GM23338 (cell line): ENCODE results near the gene GRIK4. TPM values are rescaled to one million over a fixed set of nuclear protein-coding genes. Genes with fewer than 3 reads are reported as not detected.

Experiments used
- CREB1 ChIP-seq: fragments of 250-450 bp; sonication (Bioruptor Pico); IDR thresholded peaks from 2 replicates; pipeline ENCODE4 v1.5.0; 2020; ENCODE audit warnings: low read depth, mild to moderate bottlenecking, moderate library complexity
- POLR2AphosphoS5 ChIP-seq: IDR thresholded peaks from 2 replicates; pipeline ENCODE4 v1.6.1; 2016; ENCODE audit warnings: antibody characterized with exemption, low read depth
- polyA plus RNA-seq: library from polyadenylated mRNA; unstranded; fragments of >200 nt; fragmentation: Nextera tagmentation; extraction: Ambion mirVana; gene quantifications from 2 replicates; pipeline ENCODE4 v1.2.1, GENCODE V29; 2016
- total RNA-seq: library from RNA; depleted of rRNA; stranded (reverse); fragments of >200 nt; shearing (Covaris generic); gene quantifications from 2 replicates; pipeline ENCODE4 v1.2.3, GENCODE V29; 2014
- TF ChIP-seq, protein P1 (sequence below): fragments of 250-450 bp; sonication (Bioruptor Pico); IDR thresholded peaks from 2 replicates; pipeline ENCODE4 v1.5.0; 2020; ENCODE audit warnings: mild to moderate bottlenecking, moderate library complexity
- TF ChIP-seq, protein P2 (sequence below): IDR thresholded peaks from 2 replicates; pipeline ENCODE4 v1.6.1; 2016; ENCODE audit warnings: antibody characterized with exemption
- TF ChIP-seq, protein P3 (sequence below): IDR thresholded peaks from one replicate; pipeline ENCODE4 v1.6.1; 2018; ENCODE audit warnings: antibody characterized with exemption; ENCODE audit not compliant: unreplicated experiment

The GRIK4 gene
- total and polyA plus RNA-seq, 2 experiments from 2014 or later: 0.63 to 2.2 TPM

DNA sequence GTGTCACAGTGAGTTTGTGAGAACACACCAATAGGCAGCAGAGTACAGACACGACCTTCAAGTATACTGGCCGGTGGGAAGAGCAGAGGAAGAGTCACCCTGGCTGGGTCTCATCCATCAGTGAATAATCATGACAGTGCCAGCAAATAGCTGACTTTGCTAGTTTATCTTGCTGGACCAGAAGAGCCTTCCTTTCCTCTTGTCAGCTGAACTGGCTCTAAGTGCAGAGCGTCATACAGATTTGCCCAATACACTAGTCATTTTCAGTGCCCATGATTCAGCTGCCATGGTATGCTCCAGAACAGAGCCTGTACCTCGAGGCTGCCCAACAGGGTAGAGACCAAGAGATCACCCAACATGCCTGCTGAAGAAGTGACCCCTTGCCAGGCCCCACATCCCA lies 429.5 kb downstream of the GRIK4 start (continued):
- TF ChIP-seq, protein P1, sequence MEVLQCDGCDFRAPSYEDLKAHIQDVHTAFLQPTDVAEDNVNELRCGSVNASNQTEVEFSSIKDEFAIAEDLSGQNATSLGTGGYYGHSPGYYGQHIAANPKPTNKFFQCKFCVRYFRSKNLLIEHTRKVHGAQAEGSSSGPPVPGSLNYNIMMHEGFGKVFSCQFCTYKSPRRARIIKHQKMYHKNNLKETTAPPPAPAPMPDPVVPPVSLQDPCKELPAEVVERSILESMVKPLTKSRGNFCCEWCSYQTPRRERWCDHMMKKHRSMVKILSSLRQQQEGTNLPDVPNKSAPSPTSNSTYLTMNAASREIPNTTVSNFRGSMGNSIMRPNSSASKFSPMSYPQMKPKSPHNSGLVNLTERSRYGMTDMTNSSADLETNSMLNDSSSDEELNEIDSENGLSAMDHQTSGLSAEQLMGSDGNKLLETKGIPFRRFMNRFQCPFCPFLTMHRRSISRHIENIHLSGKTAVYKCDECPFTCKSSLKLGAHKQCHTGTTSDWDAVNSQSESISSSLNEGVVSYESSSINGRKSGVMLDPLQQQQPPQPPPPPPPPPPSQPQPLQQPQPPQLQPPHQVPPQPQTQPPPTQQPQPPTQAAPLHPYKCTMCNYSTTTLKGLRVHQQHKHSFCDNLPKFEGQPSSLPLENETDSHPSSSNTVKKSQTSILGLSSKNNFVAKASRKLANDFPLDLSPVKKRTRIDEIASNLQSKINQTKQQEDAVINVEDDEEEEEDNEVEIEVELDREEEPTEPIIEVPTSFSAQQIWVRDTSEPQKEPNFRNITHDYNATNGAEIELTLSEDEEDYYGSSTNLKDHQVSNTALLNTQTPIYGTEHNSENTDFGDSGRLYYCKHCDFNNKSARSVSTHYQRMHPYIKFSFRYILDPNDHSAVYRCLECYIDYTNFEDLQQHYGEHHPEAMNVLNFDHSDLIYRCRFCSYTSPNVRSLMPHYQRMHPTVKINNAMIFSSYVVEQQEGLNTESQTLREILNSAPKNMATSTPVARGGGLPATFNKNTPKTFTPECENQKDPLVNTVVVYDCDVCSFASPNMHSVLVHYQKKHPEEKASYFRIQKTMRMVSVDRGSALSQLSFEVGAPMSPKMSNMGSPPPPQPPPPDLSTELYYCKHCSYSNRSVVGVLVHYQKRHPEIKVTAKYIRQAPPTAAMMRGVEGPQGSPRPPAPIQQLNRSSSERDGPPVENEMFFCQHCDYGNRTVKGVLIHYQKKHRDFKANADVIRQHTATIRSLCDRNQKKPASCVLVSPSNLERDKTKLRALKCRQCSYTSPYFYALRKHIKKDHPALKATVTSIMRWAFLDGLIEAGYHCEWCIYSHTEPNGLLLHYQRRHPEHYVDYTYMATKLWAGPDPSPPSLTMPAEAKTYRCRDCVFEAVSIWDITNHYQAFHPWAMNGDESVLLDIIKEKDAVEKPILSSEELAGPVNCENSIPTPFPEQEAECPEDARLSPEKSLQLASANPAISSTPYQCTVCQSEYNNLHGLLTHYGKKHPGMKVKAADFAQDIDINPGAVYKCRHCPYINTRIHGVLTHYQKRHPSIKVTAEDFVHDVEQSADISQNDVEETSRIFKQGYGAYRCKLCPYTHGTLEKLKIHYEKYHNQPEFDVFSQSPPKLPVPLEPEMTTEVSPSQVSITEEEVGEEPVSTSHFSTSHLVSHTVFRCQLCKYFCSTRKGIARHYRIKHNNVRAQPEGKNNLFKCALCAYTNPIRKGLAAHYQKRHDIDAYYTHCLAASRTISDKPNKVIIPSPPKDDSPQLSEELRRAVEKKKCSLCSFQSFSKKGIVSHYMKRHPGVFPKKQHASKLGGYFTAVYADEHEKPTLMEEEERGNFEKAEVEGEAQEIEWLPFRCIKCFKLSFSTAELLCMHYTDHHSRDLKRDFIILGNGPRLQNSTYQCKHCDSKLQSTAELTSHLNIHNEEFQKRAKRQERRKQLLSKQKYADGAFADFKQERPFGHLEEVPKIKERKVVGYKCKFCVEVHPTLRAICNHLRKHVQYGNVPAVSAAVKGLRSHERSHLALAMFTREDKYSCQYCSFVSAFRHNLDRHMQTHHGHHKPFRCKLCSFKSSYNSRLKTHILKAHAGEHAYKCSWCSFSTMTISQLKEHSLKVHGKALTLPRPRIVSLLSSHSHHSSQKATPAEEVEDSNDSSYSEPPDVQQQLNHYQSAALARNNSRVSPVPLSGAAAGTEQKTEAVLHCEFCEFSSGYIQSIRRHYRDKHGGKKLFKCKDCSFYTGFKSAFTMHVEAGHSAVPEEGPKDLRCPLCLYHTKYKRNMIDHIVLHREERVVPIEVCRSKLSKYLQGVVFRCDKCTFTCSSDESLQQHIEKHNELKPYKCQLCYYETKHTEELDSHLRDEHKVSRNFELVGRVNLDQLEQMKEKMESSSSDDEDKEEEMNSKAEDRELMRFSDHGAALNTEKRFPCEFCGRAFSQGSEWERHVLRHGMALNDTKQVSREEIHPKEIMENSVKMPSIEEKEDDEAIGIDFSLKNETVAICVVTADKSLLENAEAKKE (CRISPR knock-in tag): no peak
- TF ChIP-seq CREB1 (CRISPR knock-in tag) (no peak), POLR2AphosphoS5 (no peak)
- TF ChIP-seq, protein P2, sequence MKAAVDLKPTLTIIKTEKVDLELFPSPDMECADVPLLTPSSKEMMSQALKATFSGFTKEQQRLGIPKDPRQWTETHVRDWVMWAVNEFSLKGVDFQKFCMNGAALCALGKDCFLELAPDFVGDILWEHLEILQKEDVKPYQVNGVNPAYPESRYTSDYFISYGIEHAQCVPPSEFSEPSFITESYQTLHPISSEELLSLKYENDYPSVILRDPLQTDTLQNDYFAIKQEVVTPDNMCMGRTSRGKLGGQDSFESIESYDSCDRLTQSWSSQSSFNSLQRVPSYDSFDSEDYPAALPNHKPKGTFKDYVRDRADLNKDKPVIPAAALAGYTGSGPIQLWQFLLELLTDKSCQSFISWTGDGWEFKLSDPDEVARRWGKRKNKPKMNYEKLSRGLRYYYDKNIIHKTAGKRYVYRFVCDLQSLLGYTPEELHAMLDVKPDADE: no peak
- TF ChIP-seq, protein P3, sequence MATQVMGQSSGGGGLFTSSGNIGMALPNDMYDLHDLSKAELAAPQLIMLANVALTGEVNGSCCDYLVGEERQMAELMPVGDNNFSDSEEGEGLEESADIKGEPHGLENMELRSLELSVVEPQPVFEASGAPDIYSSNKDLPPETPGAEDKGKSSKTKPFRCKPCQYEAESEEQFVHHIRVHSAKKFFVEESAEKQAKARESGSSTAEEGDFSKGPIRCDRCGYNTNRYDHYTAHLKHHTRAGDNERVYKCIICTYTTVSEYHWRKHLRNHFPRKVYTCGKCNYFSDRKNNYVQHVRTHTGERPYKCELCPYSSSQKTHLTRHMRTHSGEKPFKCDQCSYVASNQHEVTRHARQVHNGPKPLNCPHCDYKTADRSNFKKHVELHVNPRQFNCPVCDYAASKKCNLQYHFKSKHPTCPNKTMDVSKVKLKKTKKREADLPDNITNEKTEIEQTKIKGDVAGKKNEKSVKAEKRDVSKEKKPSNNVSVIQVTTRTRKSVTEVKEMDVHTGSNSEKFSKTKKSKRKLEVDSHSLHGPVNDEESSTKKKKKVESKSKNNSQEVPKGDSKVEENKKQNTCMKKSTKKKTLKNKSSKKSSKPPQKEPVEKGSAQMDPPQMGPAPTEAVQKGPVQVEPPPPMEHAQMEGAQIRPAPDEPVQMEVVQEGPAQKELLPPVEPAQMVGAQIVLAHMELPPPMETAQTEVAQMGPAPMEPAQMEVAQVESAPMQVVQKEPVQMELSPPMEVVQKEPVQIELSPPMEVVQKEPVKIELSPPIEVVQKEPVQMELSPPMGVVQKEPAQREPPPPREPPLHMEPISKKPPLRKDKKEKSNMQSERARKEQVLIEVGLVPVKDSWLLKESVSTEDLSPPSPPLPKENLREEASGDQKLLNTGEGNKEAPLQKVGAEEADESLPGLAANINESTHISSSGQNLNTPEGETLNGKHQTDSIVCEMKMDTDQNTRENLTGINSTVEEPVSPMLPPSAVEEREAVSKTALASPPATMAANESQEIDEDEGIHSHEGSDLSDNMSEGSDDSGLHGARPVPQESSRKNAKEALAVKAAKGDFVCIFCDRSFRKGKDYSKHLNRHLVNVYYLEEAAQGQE: no peak
